ENCODE data around the gene SPDYE6.

The SPDYE6 gene

GRCh38 chr7:102300643-102301221 lies 55.5 kb downstream of the SPDYE6 start:
- Histone ChIP-seq H3K9me3 (ENCODE audit: low read length) (no peaks in the 10 kb centered on the region), H3K4me3 (ENCODE audit: low read length) (no peak overlapping the region)

DNA sequence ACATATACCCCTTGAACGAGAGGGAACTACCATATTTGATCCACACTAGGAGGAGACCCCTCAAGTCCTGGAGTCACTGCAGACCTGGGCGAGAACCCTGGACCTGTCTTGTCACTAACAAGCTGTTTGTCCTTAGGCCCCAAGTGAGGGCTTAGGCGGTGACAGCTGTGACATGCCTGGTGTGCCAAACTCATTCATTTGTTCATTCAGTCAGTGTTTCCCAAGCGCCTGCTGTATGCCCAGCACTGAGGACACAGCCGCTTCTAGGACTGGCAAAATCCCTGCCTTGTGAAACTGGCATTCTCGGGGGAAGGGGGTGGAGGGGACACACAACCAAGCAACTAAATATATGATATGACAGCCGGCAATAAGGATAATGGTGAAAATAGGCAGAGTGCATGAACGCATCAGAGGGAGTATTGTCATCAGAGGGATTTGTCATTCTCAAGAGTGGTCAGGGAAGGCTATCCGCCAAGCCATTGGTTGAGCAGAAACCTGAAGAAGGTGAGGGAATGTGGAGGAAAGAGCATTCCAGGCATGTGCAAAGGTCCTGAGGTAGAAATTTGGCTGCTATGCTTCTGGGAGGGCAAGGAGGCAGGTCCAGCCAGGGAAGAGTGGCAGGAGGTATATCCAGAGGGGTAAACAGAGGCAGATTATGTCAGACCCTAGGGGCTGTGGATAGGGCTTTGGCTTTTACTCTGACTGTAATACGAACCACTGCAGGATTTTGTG lies 58.6 kb downstream of the SPDYE6 start:
- Histone ChIP-seq H3K4me3 (ENCODE audit: low read length) (no peak overlapping the region), H3K4me1 (ENCODE audit: insufficient read depth, low read length) (no peaks in the 10 kb centered on the region), H2AFZ (ENCODE audit: low read depth, low read length) (no peak overlapping the region), H3K27me3 (ENCODE audit: insufficient read depth, low read length) (no peaks in the 10 kb centered on the region), H3K9me3 (ENCODE audit: low read length) (no peaks in the 10 kb centered on the region), H3K36me3 (ENCODE audit: insufficient read depth, low read length) (peaks cover 4% of the 10 kb centered on the region)

More at GRCh38 chr7:102300643-102301221, 55.5 kb downstream of the SPDYE6 start:
- Histone ChIP-seq H3K27me3 (ENCODE audit: insufficient read depth, low read length) (no peaks in the 10 kb centered on the region), H3K4me1 (ENCODE audit: insufficient read depth, low read length) (no peaks in the 10 kb centered on the region), H3K36me3 (ENCODE audit: insufficient read depth, low read length) (peaks cover 8% of the 10 kb centered on the region), H2AFZ (ENCODE audit: low read depth, low read length) (no peak overlapping the region)

DNA sequence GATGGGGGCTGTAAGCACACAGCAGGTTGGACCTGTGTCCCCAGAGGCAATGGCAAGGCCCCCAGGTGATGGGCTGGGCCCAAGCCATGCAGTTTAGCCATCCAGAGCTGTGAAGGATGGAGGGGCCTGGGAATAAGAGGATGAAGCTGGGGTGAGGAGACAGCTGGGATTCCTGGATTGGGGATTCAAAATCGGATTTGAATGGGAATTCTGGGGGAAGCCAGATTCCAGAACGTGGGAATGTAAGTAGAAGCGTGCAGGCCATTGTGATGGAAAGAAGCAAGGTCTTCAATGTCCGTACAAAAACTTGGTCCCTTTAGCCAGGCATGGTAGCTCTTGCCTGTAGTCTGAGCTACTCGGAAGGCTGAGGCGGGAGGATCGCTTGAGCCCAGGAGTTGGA lies 59.7 kb downstream of the SPDYE6 start:
- H2AFZ ChIP-seq (ENCODE audit: low read depth, low read length), result no peak overlapping the region

DNA sequence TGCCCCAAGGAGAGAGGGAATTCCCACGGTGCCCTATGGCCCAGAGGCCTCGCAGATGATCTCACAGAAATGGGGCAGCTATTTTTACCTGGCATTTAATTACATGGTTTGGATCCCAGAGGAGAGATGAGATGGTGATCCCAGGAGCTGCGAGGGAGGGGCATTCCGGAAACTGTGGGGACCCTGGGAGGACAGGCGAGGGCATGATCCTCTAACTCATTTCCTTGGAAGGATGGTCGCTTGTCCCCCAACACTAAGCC lies 60.1 kb downstream of the SPDYE6 start:
- Histone ChIP-seq H2AFZ (ENCODE audit: low read depth, low read length) (no peak overlapping the region), H3K4me3 (ENCODE audit: low read length) (no peak overlapping the region), H3K36me3 (ENCODE audit: insufficient read depth, low read length) (peaks cover 3% of the 10 kb centered on the region), H3K9me3 (ENCODE audit: low read length) (no peaks in the 10 kb centered on the region), H3K27me3 (ENCODE audit: insufficient read depth, low read length) (no peaks in the 10 kb centered on the region), H3K4me1 (ENCODE audit: insufficient read depth, low read length) (no peaks in the 10 kb centered on the region)

More for the DNA sequence above, 59.7 kb downstream of the SPDYE6 start:
- H3K4me1 ChIP-seq (ENCODE audit: insufficient read depth, low read length), result no peaks in the 10 kb centered on the region
- peaks cover 3% of the 10 kb centered on the region for H3K36me3 ChIP-seq (ENCODE audit: insufficient read depth, low read length)
- H3K27me3 ChIP-seq (ENCODE audit: insufficient read depth, low read length), result no peaks in the 10 kb centered on the region
- H3K4me3 ChIP-seq (ENCODE audit: low read length), result no peak overlapping the region
- H3K9me3 ChIP-seq (ENCODE audit: low read length), result no peaks in the 10 kb centered on the region

All from neuron (in vitro differentiated cells).